ENCODE results near the gene GABRQ.
"Not testable (repeated sequence)": the region's sequence is repeated elsewhere in the genome, so short reads cannot be mapped to it uniquely, and the experiment has no call there.

DNA sequence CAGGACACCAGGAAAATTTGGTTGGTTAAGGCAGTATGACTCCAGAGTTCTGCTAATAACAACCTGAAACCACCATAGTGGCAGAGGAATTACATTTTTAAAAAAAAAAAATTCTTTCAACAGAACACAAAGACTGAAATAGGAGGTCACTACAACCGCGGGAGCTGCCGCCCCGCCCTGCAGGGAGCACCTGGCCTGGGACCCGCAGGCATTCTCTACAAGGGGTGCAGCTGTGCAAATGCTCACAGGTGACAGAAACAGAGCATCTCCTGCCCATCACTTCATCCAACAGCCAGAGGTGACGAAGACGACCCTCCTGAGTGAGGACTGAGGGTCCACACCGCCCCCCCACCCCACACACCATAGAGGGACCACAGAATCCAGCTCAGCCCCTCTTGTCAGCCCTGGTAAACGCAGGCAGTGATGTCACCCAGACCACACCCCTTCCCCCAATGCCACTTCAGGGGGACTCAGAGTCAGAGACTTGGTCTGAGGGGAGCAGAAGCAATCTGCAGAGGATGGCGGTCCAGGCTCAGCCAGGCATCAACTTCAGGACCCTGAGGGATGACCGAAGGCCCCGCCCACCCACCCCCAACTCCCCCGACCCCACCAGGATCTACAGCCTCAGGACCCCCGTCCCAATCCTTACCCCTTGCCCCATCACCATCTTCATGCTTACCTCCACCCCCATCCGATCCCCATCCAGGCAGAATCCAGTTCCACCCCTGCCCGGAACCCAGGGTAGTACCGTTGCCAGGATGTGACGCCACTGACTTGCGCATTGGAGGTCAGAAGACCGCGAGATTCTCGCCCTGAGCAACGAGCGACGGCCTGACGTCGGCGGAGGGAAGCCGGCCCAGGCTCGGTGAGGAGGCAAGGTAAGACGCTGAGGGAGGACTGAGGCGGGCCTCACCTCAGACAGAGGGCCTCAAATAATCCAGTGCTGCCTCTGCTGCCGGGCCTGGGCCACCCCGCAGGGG lies 60.5 kb downstream of the GABRQ start, which contains the start of gene MAGEA3:
- TF ChIP-seq, protein P1, sequence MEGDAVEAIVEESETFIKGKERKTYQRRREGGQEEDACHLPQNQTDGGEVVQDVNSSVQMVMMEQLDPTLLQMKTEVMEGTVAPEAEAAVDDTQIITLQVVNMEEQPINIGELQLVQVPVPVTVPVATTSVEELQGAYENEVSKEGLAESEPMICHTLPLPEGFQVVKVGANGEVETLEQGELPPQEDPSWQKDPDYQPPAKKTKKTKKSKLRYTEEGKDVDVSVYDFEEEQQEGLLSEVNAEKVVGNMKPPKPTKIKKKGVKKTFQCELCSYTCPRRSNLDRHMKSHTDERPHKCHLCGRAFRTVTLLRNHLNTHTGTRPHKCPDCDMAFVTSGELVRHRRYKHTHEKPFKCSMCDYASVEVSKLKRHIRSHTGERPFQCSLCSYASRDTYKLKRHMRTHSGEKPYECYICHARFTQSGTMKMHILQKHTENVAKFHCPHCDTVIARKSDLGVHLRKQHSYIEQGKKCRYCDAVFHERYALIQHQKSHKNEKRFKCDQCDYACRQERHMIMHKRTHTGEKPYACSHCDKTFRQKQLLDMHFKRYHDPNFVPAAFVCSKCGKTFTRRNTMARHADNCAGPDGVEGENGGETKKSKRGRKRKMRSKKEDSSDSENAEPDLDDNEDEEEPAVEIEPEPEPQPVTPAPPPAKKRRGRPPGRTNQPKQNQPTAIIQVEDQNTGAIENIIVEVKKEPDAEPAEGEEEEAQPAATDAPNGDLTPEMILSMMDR (IDR thresholded peaks at IDR 0.05) = not testable (repeated sequence)
- not testable (repeated sequence) for TF ChIP-seq POLR2A (IDR thresholded peaks at IDR 0.05)
